B cell (primary cell): ENCODE data around the gene MTCL1. TPM values are rescaled to one million over a fixed set of nuclear protein-coding genes. Genes with fewer than 3 reads are reported as not detected.

ENCODE experiments used
- ATAC-seq: fragments of 200-7000 bp; cut with Tn5 transposase; one replicate; pipeline ENCODE4 v1.10.0; 2021; ENCODE audit warnings: low read depth, mild to moderate bottlenecking, moderate number of reproducible peaks, moderate library complexity
- CTCF ChIA-PET: fragments of 350-600 bp; sonication (Branson Sonifier 250); formaldehyde crosslinking; loops from one replicate; lab custom pipeline; 2021; ENCODE audit warnings: antibody characterized with exemption, inconsistent platforms; lab: Charles Lee
- POLR2A ChIA-PET: fragments of 350-600 bp; sonication (Branson Sonifier 250); formaldehyde crosslinking; loops from one replicate; lab custom pipeline; 2021; ENCODE audit warnings: antibody characterized with exemption; lab: Charles Lee
- DNase-seq: peaks from one replicate; pipeline ENCODE4 v3.0.0; 2013
- H2AFZ ChIP-seq: 2 replicates; pipeline ENCODE4 v1.6.1; 2012; ENCODE audit warnings: mild to moderate bottlenecking, low read depth, low read length; ENCODE audit not compliant: insufficient read depth, poor library complexity, severe bottlenecking
- H3K27ac ChIP-seq, 2 donors: 1 replicate in 1 of 2; 2 replicates in 1 of 2; pipeline ENCODE4 v1.5.1; 2012 to 2013; ENCODE audit warnings: low read length in 2 of 2, mild to moderate bottlenecking in 2 of 2, moderate library complexity in 1 of 2
- H3K27me3 ChIP-seq, 4 experiments: fragments of 200-600 bp in 1 of 4; sonication (generic) in 1 of 4; replicated peaks in 1 of 4; 1 replicate in 2 of 4; 2 replicates in 2 of 4; pipeline versions ENCODE4 v1.6.1 to v1.7.0; 2013 to 2016; ENCODE audit warnings: low read length in 3 of 4, mild to moderate bottlenecking in 2 of 4, mixed read lengths in 1 of 4, moderate library complexity in 1 of 4; ENCODE audit not compliant: insufficient read depth in 4 of 4, control insufficient read depth in 3 of 4; ENCODE audit errors: control extremely low read depth in 1 of 4
- H3K36me3 ChIP-seq, 2 experiments: replicated peaks in 1 of 2; 1 replicate in 1 of 2; 2 replicates in 1 of 2; pipeline versions ENCODE4 v1.6.1 to v1.7.1; 2013; ENCODE audit warnings: low read length in 1 of 2; ENCODE audit not compliant: insufficient read depth in 2 of 2, control insufficient read depth in 1 of 2; ENCODE audit errors: control extremely low read depth in 1 of 2, extremely low read depth in 1 of 2
- H3K4me1 ChIP-seq, 2 donors: fragments of 200-600 bp in 1 of 2; sonication (generic) in 1 of 2; 1 replicate in 1 of 2; 2 replicates in 1 of 2; pipeline versions ENCODE4 v1.5.1 to v1.6.1; 2013 to 2017; ENCODE audit warnings: low read length in 2 of 2; ENCODE audit not compliant: control insufficient read depth in 2 of 2, insufficient read depth in 2 of 2
- H3K4me2 ChIP-seq: replicated peaks from 2 replicates; pipeline ENCODE3; 2012; ENCODE audit warnings: mild to moderate bottlenecking, low read depth, low read length; ENCODE audit not compliant: poor library complexity, severe bottlenecking
- H3K4me3 ChIP-seq, 5 experiments: fragments of 200-600 bp in 1 of 5; sonication (generic) in 1 of 5; 1 replicate in 3 of 5; 2 replicates in 2 of 5; pipeline versions ENCODE4 v1.5.1 to v1.7.0; 2011 to 2016; ENCODE audit warnings: low read length in 4 of 5, mild to moderate bottlenecking in 4 of 5, low read depth in 2 of 5, control low read depth in 1 of 5, moderate library complexity in 1 of 5; ENCODE audit not compliant: insufficient read depth in 1 of 5; ENCODE audit errors: control extremely low read depth in 1 of 5, extremely low read depth in 1 of 5
- H3K79me2 ChIP-seq: fragments of 200-600 bp; sonication (generic); one replicate; pipeline ENCODE4 v1.6.0; 2016; ENCODE audit warnings: low read length; ENCODE audit not compliant: control insufficient read depth, insufficient read depth
- H3K9ac ChIP-seq: fragments of 200-600 bp; sonication (generic); 2 replicates; pipeline ENCODE4 v1.6.1; 2017; ENCODE audit warnings: mild to moderate bottlenecking, low read length, moderate library complexity
- H3K9me3 ChIP-seq, 3 donors: one replicate each; pipeline versions ENCODE4 v1.6.1 to v1.7.1; 2013; ENCODE audit warnings: low read length in 2 of 3; ENCODE audit not compliant: control insufficient read depth in 2 of 3, insufficient read depth in 1 of 3; ENCODE audit errors: control extremely low read depth in 1 of 3
- H4K20me1 ChIP-seq: 2 replicates; pipeline ENCODE4 v1.6.0; 2012; ENCODE audit warnings: mild to moderate bottlenecking, low read length; ENCODE audit not compliant: insufficient read depth, control insufficient read depth, poor library complexity, severe bottlenecking
- H3K27ac Mint-ChIP-seq: one replicate; pipeline ENCODE4 v1.8.0; 2021; ENCODE audit warnings: mixed read lengths
- H3K27me3 Mint-ChIP-seq: one replicate; pipeline ENCODE4 v1.8.0; 2021; ENCODE audit warnings: mixed read lengths
- H3K4me1 Mint-ChIP-seq: one replicate; pipeline ENCODE4 v1.8.0; 2021; ENCODE audit warnings: mixed read lengths
- H3K4me3 Mint-ChIP-seq: one replicate; pipeline ENCODE4 v1.8.0; 2021; ENCODE audit warnings: mixed read lengths
- H3K9me3 Mint-ChIP-seq: one replicate; pipeline ENCODE4 v1.8.0; 2022; ENCODE audit warnings: mixed read lengths; ENCODE audit not compliant: insufficient read depth
- CTCF ChIP-seq: fragments of 200-600 bp; IDR thresholded peaks from one replicate; pipeline ENCODE4 v1.8.0; 2022; ENCODE audit warnings: antibody characterized with exemption, mild to moderate bottlenecking
- EZH2 ChIP-seq: IDR thresholded peaks from 2 replicates; pipeline ENCODE4 v1.6.1; 2012; ENCODE audit warnings: borderline replicate concordance, low read depth, mild to moderate bottlenecking, moderate library complexity, low read length; ENCODE audit not compliant: insufficient read depth, poor library complexity, severe bottlenecking
- WGBS: methylation state at CpG from one replicate; pipeline ENCODE4 v1.1.5; 2013; ENCODE audit warnings: missing lambda C conversion rate; ENCODE audit not compliant: insufficient coverage; 5-methylcytosine and 5-hydroxymethylcytosine counted together
- intact Hi-C: fragments of 100-400 bp; cut with micrococcal nuclease; formaldehyde crosslinking; loops from one replicate; pipeline ENCODE4 v1.10.0; 2022
- polyA plus RNA-seq: library from polyadenylated mRNA; depleted of rRNA; stranded (reverse); fragments of >200 nt; gene quantifications from 2 replicates; pipeline ENCODE4 v1.2.3, GENCODE V29; 2012
- total RNA-seq, 2 donors: library from RNA; stranded (reverse); fragments of 120-200 nt in 1 of 2; gene quantifications; 1 replicate in 1 of 2; 2 replicates in 1 of 2; pipeline versions ENCODE4 v1.2.3 to v1.2.4, GENCODE V29; 2013 to 2022

The MTCL1 gene
- total and polyA plus RNA-seq, 2 donors (not counting 1 experiment from before 2014, with no cell fraction given), result 2.7 to 5.8 TPM

- no peaks in the 10 kb centered on the region for H3K79me2 ChIP-seq
- TF ChIP-seq CTCF (no peak), EZH2 (no peak)
These were observed 16.5 kb upstream of the MTCL1 start for GRCh38 chr18:8688816-8689215.

GRCh38 chr18:8689517-8689916 lies 15.8 kb upstream of the MTCL1 start:
- Histone ChIP-seq H3K27me3 (no peaks in the 10 kb centered on the region), H4K20me1 (no peaks in the 10 kb centered on the region), H3K4me1 (no peaks in the 10 kb centered on the region), H3K79me2 (no peaks in the 10 kb centered on the region), H3K9me3 (no peaks in the 10 kb centered on the region), H3K36me3 (no peaks in the 10 kb centered on the region), H3K4me3 (no peak overlapping the region), H3K27ac (no peak overlapping the region), H3K9ac (no peak overlapping the region), H3K4me2 (no peak overlapping the region), H2AFZ (no peak overlapping the region)
- TF ChIP-seq EZH2, result no peak
- TF ChIP-seq CTCF, result no peak
- no peak for ATAC-seq
- ChIA-PET POLR2A (no interaction called here), CTCF (no interaction called here)
- no peak overlapping the region for H3K4me3 Mint-ChIP-seq
- 95% methylated on average over 13 of the region's 13 CpGs for WGBS
- peaks cover 5% of the 10 kb centered on the region for H3K27me3 Mint-ChIP-seq
- no peak overlapping the region for H3K27ac Mint-ChIP-seq
- DNase-seq, result no peak
- intact Hi-C loops, result no loop called here
- H3K9me3 Mint-ChIP-seq, result no peaks in the 10 kb centered on the region
- no peaks in the 10 kb centered on the region for H3K4me1 Mint-ChIP-seq

More at GRCh38 chr18:8688816-8689215, 16.5 kb upstream of the MTCL1 start:
- WGBS, result 99% methylated on average over 8 of the region's 8 CpGs
- no peak overlapping the region for H2AFZ ChIP-seq
- Mint-ChIP-seq H3K4me1 (no peaks in the 10 kb centered on the region), H3K27me3 (peaks cover 5% of the 10 kb centered on the region), H3K4me3 (no peak overlapping the region), H3K27ac (no peak overlapping the region), H3K9me3 (no peaks in the 10 kb centered on the region)
- no peak overlapping the region for H3K4me3 ChIP-seq
- CTCF ChIA-PET, result interaction anchor here (0.7 kb wide), 1 partner anchor 8 kb away, joined by 4 read pairs; no protein-coding TSS in a partner anchor
- ATAC-seq (no peak), DNase-seq (no peak)
- no peaks in the 10 kb centered on the region for H3K36me3 ChIP-seq
- no peaks in the 10 kb centered on the region for H3K27me3 ChIP-seq
- no peak overlapping the region for H3K27ac ChIP-seq
- POLR2A ChIA-PET, result no interaction called here
- H4K20me1 ChIP-seq, result no peaks in the 10 kb centered on the region
- H3K9ac ChIP-seq, result no peak overlapping the region
- no peaks in the 10 kb centered on the region for H3K9me3 ChIP-seq
- H3K4me2 ChIP-seq, result no peak overlapping the region
- intact Hi-C loops, result no loop called here
- no peaks in the 10 kb centered on the region for H3K4me1 ChIP-seq
